Measurements from ENCODE around the gene MDK. TPM values are rescaled to one million over a fixed set of nuclear protein-coding genes. Genes with fewer than 3 reads are reported as not detected.
"Not testable (repeated sequence)": the region's sequence is repeated elsewhere in the genome, so short reads cannot be mapped to it uniquely, and the experiment has no call there.

The MDK gene
- total RNA-seq, 1 donor from 2014 or later: 93.3 TPM

DNA sequence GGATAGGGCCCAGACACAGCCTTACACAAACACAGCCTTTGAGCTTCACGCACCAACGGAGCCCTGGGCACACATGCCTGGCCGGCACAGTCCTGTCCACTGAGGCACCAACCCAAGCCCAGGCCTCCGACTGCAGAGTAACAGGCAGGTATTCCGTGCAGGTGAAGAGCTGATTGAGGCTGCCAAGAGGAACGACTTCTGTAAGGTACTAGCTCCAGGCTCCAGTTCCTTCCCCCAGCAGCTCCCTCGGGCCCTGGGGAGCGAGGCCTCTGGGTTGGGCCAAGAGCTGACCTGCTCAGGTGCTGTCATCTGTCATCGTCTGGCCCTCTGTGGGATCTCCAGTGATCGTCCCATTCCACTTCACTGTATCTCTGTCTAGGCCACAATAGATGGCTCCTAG lies 3.2 kb upstream of the MDK start:
- Histone ChIP-seq H3K36me3 (peaks cover 36 to 42% of the 10 kb centered on the region in 2 donors), H3K27ac (no peak overlapping the region), H3K9me3 (no peaks in the 10 kb centered on the region), H3K4me1 (peaks cover 5 to 7% of the 10 kb centered on the region in 2 donors), H3K27me3 (peaks cover 14% of the 10 kb centered on the region), H3K4me3 (no peak overlapping the region)
- intact Hi-C loops (cut with DNase I): no loop called here
- no peak for TF ChIP-seq CTCF (IDR thresholded peaks at IDR 0.05)
- no peak for DNase-seq (ENCODE audit: low spot score in 2 of 2)

- H3K27me3 ChIP-seq: peaks cover 14% of the 10 kb centered on the region
- intact Hi-C loops (cut with DNase I): no loop called here
- peak overlapping the region in 1 of 2 donors; percentile 8 for H3K27ac ChIP-seq
- no peak for DNase-seq (ENCODE audit: low spot score in 2 of 2)
- no peaks in the 10 kb centered on the region for H3K9me3 ChIP-seq
- no peak for TF ChIP-seq CTCF (IDR thresholded peaks at IDR 0.05)
- H3K4me1 ChIP-seq: peaks cover 5 to 7% of the 10 kb centered on the region in 2 donors
- H3K36me3 ChIP-seq: peaks cover 31 to 37% of the 10 kb centered on the region in 2 donors
- no peak overlapping the region for H3K4me3 ChIP-seq
Measured at GRCh38 chr11:46378811-46379481, 2.5 kb upstream of the MDK start.

DNA sequence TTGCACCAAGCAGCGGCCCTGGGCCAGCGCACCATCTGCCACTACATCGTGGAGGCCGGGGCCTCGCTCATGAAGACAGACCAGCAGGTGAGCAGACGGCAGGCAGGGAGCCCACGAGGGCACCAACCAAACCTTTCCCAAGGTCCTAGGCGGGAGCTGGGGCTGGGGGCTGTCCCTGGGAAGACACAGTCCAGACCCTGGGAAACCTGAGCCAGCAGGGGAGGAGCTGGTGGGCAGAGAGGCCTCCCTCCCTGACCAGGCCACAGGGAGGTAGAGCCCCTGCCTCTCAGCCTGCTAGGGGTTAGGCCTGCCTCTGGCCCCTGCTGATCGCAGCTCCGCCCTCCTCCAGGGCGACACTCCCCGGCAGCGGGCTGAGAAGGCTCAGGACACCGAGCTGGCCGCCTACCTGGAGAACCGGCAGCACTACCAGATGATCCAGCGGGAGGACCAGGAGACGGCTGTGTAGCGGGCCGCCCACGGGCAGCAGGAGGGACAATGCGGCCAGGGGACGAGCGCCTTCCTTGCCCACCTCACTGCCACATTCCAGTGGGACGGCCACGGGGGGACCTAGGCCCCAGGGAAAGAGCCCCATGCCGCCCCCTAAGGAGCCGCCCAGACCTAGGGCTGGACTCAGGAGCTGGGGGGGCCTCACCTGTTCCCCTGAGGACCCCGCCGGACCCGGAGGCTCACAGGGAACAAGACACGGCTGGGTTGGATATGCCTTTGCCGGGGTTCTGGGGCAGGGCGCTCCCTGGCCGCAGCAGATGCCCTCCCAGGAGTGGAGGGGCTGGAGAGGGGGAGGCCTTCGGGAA lies 1.8 kb upstream of the MDK start:
- not testable (repeated sequence) for H3K9me3 ChIP-seq; H3K4me1 ChIP-seq; DNase-seq (ENCODE audit: low spot score in 2 of 2)
- intact Hi-C loops (cut with DNase I): loop anchor here (10.0 kb wide), 1 partner anchor 235 kb away; the partner anchor contains the start of genes ATG13 and HARBI1
- peaks cover 25 to 29% of the 10 kb centered on the region in 2 donors for H3K36me3 ChIP-seq
- peaks cover 14% of the 10 kb centered on the region for H3K27me3 ChIP-seq
- peak overlapping the region; percentile 71 to 84 for H3K4me3 ChIP-seq
- H3K27ac ChIP-seq: peak overlapping the region; percentile 28 to 52

- intact Hi-C loops (cut with DNase I): loop anchor here (10.0 kb wide), 1 partner anchor 234 kb away; the partner anchor contains the start of genes ATG13 and HARBI1
- no peaks in the 10 kb centered on the region for H3K9me3 ChIP-seq
- peaks cover 17 to 21% of the 10 kb centered on the region in 2 donors for H3K36me3 ChIP-seq
- peak overlapping the region; percentile 71 to 84 for H3K4me3 ChIP-seq
- H3K4me1 ChIP-seq: peaks cover 5 to 7% of the 10 kb centered on the region in 2 donors
- no peak for TF ChIP-seq CTCF (IDR thresholded peaks at IDR 0.05)
- peaks cover 14% of the 10 kb centered on the region for H3K27me3 ChIP-seq
- peak in 1 of 2 donors; percentile 77 for DNase-seq (ENCODE audit: low spot score in 2 of 2)
- peak overlapping the region; percentile 28 to 52 for H3K27ac ChIP-seq
Measured at GRCh38 chr11:46380340-46381047, 975 bp upstream of the MDK start.

DNA sequence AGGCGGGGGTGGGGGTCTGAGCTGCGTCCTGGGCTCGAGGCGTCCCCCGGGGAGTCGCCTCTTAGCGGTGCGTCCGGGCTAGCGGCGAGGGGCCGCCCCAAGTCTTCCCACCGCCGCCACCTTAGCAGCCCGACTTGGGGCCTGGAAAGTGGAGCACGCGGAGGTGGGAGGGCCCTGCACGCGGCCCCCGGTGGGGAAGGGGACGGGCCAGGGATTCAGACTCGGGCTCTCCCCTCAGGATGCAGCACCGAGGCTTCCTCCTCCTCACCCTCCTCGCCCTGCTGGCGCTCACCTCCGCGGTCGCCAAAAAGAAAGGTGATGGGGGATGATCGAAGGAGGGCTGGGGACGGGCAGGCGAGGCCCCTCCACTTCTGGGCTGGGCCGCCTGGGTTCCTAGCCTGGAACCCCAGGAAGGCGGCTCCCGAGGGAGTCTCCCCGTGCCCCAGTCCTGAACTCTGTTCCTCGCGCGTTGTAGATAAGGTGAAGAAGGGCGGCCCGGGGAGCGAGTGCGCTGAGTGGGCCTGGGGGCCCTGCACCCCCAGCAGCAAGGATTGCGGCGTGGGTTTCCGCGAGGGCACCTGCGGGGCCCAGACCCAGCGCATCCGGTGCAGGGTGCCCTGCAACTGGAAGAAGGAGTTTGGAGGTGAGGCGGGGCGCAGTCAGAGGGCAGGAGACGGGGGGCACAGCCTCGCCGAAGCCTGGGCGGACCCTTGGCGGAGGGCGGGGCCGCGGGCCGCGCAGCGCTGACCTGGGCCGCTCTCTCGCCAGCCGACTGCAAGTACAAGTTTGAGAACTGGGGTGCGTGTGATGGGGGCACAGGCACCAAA lies 563 bp downstream of the MDK start:
- no peak for DNase-seq (ENCODE audit: low spot score in 2 of 2)
- peaks cover 5 to 7% of the 10 kb centered on the region in 2 donors for H3K4me1 ChIP-seq
- no peaks in the 10 kb centered on the region for H3K9me3 ChIP-seq
- TF ChIP-seq CTCF (IDR thresholded peaks at IDR 0.05): no peak
- H3K27ac ChIP-seq: no peak overlapping the region
- H3K27me3 ChIP-seq: peaks cover 14% of the 10 kb centered on the region
- intact Hi-C loops (cut with DNase I): loop anchor here (10.0 kb wide), 1 partner anchor 233 kb away; the partner anchor contains the start of genes ATG13 and HARBI1
- peaks cover 1 to 6% of the 10 kb centered on the region in 2 donors for H3K36me3 ChIP-seq
- H3K4me3 ChIP-seq: peak overlapping the region; percentile 71 to 84
